ENCODE data around the gene LGR6.
"Not testable (repeated sequence)": the region's sequence is repeated elsewhere in the genome, so short reads cannot be mapped to it uniquely, and the experiment has no call there.

Gene LGR6, protein sequence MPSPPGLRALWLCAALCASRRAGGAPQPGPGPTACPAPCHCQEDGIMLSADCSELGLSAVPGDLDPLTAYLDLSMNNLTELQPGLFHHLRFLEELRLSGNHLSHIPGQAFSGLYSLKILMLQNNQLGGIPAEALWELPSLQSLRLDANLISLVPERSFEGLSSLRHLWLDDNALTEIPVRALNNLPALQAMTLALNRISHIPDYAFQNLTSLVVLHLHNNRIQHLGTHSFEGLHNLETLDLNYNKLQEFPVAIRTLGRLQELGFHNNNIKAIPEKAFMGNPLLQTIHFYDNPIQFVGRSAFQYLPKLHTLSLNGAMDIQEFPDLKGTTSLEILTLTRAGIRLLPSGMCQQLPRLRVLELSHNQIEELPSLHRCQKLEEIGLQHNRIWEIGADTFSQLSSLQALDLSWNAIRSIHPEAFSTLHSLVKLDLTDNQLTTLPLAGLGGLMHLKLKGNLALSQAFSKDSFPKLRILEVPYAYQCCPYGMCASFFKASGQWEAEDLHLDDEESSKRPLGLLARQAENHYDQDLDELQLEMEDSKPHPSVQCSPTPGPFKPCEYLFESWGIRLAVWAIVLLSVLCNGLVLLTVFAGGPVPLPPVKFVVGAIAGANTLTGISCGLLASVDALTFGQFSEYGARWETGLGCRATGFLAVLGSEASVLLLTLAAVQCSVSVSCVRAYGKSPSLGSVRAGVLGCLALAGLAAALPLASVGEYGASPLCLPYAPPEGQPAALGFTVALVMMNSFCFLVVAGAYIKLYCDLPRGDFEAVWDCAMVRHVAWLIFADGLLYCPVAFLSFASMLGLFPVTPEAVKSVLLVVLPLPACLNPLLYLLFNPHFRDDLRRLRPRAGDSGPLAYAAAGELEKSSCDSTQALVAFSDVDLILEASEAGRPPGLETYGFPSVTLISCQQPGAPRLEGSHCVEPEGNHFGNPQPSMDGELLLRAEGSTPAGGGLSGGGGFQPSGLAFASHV

DNA sequence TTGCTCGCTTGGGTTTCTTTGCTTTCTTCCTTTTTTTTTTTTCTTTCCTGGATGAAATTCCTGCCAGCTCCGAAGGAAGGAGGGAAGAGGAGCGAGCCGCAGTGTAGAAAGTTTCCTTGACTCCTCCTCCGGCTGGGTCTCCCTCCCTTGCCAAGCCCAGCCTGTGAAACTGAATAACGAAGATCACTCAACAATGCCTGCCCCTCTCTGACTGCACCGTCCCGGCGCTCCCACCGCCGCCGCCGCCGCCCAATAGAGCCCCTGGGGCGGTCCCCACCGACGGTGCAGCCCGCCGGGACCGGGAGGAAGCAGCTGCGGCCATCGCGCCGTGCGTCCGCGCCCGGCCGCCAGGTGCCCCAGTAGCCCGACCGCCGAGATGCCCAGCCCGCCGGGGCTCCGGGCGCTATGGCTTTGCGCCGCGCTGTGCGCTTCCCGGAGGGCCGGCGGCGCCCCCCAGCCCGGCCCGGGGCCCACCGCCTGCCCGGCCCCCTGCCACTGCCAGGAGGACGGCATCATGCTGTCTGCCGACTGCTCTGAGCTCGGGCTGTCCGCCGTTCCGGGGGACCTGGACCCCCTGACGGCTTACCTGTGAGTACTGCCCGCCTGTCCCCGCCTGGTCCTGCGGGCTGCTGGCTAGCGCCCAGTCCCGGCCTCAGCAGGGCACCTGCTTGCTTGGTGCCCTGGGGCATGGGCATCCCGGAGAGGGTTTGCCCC is at the start of gene LGR6:
Gene LGR6, plus strand, starts transcription at position 186 of the 714 bp plus-strand sequence. Its CDS starts 191 bp downstream, at position 377.
- DNase-seq: no peak

DNA sequence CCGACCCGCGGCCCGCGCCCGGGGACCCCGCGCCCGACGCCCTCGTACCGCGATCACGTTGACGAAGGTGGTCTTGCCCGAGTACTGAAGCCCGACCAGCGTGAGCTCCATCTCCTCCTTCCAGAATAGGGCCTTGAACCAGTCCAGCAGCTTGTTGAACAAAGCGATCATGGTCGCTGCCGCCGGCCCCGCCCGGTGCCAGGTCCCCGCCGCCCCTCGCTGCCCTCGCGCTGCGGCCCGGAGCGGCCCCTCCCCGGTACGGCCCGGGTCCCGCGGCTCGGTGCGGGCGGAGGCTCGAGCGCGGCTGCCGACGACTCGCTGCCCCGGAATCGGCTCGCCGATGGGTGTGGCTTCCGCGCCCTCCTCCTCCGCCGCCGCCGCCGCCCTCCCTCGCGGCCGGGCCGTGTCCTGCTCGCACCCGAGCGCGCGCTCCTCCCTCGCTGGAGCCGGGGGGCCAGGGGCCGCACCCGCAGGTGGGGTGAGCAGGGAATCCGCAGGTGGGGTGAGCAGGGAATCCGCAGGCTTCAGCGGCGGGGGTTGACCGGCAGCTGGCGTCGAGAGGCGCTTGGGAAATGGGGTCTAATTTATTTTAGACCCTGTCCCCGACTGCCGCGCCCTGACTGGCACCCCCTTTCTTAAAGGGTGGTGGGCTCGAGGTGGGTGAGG is 49.1 kb upstream of the LGR6 start, which contains the start of gene ARL8A:
Gene ARL8A, minus strand, starts transcription at position 336 of the 666 bp plus-strand sequence. Its CDS starts 165 bp downstream, at position 171.
- DNase-seq: peak; percentile 67

DNA sequence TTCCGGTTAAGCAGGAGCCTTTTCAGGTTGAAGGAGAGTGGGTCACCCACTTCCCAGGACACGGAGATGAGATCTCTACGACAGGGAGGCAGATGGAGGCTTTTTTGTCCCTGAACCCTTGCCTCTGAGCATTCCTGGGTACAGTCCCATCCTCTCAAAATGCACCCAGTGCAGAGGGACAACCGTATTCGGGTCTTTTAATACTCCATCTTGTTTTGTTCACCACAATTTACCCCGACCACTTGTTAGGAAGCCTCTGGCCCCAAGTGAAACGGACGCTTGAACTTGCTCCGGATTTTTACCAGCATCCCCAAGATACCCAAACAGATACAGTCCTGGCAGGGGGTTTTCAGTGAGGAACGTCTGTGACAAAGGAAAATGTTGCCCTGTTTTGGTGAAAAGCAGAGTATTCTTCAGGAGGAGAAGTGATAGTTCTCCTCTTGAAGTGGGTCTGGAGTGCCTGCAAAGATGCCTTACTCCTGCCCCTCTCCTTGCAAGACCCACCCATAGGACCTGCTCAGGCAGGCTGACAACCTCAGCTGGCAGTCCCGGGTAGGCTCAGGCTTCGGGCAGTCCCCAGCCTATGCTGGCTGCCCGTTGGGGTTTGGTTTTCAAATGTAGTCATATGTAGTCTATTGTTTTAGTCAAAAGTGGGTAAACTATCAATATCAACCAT is 48.4 kb upstream of the LGR6 start:
- peak; percentile 24 for DNase-seq

DNA sequence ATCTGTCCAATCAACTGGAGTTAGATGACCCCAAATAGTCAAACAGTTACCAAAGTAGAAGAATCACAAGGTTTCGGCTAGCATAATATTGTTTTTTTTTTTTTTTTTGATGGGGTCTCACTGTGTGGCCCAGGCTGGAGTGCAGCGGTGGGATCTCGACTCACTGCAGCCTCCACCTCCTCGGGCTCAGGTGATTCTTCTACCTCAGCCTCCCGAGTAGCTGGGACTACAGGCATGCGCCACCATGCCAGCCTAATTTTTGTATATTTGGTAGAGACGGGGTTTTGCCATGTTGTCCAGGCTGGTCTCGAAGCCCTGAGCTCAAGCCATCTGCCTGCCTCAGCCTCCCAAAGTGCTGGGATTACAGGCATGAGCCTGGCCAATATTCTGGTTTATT is 47.9 kb upstream of the LGR6 start:
- DNase-seq: not testable (repeated sequence)

DNA sequence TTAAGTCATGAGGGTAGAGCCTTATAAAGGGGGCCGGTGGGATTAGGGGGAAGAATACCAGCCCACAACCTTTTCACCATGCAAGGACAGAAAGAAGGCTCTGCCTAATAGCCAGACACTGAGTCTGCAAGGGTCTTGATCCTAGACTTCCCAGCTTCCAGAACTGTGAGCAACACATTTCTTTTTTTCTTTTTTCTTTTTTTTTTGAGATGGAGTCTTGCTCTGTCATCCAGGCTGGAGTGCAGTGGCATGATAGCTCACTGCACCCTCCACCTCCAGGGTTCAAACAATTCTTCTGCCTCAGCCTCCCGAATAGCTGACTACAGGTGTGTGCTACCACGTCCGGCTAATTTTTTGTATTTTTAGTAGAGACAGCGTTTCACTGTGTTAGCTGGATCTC is 47.3 kb upstream of the LGR6 start:
- no peak for DNase-seq

DNA sequence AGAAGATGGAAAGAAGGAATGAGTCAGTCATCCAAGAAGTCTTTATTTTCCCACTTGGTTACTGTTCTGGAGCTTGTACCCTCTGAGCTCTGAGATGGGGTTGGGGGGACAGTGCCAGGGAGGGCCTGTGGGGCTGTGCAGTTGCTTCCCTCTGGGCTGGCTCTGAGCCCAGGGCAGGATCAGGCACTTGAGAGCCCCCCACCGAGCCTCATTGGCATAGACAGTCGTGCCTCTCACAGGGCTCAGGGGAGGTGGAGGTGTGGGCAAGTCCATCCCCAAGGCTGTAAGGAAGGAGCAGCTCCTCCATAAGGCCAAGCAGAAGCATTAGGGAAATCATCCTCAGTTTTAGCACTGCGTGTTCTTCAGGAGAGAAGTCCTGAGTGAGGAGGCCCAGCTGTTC is 46.6 kb upstream of the LGR6 start:
- no peak for DNase-seq

DNA sequence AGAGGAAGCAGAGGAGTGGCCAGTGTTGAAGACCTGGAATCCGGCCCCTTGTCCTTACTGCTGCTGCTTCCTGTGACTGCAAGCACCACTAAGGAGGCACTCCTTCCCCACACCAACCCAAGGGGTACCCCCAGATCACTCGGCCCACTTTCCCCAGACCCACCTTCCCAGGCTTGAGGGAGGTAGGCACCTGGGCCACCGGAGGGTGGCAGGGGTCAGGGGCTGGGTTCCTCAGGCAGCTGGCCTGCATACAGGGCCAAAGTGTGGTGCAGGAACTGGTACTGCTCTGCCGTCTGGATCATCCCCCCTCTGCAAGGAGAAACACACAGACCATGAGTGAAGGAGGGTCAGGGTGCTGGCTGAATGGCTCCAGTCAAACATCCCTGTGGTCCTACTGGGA is 45.2 kb upstream of the LGR6 start:
- no peak for DNase-seq

DNA sequence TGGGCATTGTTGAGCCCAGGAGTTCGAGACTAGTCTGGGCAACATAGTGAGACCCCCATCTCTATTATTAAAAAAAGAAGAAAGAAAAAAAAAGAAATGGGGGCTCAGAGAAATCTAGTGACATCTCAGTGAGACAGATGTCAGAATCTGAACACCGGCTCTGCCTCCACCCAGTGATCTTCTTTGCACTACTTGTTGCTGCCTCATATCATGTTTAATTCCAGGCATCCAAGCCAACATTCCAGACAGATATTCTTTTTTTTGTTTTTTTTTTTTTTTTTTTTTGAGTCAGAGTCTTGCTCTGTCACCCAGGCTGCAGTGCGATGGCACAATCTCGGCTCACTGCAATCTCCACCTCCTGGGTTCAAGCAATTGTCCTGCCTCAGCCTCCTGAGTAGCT is 44.0 kb upstream of the LGR6 start:
- no peak for DNase-seq

DNA sequence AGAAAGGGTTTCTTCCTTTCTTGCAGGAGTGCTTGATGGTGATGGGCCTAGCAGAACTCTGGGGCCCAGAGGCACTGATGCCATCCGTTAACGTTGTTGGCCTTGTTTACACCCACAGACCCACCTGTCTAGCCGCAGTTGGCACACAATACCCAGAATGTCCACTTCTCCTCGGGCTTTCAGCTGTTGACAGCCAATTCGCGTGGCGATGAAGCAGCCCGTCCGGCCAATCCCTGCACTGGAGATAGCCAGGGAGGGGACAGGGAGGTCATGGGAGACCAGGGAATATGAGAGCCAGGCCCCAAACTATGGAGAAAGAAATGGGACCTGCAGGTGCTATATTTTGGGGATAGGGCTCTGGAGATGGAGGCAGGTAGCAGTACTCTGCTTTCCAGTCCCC is 43.4 kb upstream of the LGR6 start:
- DNase-seq: no peak

DNA sequence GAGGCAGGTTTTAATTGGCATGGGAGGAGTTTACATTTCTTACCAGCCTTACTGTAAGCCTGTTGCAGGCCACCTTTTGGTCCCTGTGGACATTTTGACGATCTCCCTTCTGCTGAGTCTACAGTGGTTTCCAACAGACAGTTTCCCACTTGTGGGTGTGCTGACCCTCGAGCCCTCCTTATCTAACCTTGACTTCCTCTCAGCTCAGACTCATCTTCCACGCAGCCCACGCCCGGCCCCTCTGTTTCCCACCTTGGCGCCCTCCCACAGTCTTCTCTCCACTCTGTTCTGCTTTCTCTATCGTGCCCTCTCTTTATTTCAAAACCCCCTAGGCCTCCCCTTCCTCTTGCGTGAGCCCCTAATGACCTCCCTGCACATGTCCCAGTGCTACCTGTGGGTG is 43.0 kb upstream of the LGR6 start:
- DNase-seq: no peak

DNA sequence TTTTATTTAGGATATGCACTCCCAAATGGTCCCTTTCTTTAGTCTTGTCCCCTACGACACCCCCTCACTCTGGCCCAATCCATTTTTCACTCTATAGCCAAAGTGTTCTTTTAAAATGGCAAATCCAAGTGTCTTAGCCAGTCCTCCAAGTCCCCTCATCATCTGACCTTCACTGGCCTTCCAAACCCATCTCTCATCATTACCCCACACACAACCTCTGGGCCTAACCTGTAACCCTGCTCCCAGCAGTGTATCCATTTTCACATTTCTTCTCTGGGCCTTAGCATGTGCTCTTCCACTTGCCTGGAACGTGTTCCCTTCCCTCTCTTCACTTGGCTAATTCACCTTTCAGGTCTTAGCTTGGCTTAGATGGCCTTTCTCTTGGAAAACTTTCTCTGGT is 42.6 kb upstream of the LGR6 start:
- DNase-seq: no peak

DNA sequence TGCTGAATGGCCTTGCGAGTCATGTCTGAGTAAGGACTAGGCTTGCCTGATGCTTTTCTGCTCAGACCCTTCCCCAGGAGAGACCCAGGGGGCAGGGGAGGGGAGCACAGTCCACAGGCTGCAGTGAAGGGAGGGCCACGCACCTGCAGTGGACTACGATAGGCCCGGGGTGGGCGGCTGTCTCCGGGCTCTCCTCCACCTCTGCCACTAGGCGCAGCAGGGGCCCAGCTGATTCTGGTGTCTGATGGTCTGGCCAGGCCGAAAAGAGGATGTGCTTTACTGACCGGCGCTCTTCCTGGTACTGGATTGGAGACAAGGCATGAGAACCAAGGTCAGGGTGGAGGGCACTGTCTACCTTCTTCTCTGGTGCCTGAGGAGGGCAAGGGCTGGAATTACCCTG is 41.2 kb upstream of the LGR6 start:
- no peak for DNase-seq

DNA sequence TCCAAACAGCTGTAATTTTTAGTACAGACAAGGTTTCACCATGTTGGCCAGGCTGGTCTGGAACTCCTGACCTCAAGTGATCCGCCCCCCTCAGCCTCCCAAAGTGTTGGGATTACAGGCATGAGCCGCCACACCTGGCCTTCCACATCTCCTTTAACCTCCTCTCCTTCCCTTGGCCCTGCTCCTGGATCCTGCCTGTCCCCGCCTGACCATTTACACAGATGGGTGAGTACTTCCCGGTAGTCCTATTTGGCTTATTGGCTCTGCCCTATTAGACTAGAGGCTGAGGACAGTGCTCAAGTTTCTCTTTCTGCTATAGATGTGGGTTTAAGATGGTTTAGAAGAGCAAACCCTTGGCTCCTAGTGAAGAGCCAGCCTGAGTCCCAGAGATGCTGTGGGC is 40.3 kb upstream of the LGR6 start:
- no peak for DNase-seq

DNA sequence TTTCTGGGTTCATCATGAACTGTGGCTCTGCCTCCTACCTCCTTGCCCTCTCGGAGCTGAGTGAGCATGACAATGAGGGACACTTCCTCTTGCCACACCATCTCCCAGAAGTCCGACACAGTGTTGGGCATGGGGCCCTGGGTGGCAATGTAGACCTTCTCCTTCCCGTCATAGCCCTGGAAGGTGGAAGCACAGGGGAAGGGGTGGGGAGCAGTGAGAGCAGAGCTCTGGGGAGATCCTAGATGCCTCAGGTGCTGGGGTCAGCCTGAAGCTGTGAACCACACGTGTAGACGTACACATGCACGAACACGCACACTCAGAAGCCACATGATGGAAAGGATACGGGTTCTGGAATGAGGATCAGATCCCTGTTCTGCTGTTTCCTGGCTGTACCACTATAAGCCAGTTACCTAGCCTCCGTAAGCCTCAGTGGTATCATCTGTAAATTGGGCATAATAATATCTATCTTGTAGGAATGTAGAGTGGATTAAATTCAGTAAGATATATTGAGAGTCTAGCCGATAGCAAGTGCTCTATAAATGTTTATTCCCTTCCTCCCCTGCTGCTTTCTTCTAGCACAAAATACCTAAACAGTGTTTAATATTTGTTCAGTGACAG is 39.3 kb upstream of the LGR6 start:
- DNase-seq: no peak

DNA sequence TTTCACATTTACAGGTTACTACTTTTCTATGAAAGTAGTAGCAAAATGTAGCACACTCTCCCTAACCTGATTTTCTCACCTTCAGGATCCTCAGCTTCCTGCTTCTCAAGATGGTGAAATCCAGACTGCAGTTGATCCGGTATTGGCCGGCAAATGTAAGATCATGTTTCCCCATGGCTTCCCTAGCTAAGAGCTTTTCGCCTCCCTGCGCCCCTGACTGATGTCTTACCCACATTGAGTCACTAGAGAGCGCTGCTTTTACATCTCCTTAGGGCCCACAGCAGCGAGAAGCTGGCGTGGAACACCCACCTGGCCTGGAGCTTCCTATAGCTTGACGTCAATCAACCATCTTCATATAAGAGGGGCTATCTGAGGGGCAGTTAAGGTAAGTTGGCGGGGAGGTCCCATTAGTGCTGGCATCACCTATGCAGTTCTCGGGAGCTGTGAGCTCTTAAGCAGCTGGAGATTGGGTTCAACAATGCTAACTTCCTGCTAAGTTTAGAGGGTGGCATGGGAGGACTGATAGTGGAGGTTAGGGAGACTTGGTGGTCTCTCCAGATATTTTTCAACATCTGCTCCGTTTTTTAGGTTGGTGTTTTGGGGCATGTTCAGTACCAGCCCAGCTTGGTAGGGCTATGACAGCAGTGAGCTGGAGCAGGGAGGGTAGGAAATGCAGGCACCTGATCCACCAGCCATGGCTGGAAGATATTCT is 38.7 kb upstream of the LGR6 start:
- peak; percentile 58 for DNase-seq

DNA sequence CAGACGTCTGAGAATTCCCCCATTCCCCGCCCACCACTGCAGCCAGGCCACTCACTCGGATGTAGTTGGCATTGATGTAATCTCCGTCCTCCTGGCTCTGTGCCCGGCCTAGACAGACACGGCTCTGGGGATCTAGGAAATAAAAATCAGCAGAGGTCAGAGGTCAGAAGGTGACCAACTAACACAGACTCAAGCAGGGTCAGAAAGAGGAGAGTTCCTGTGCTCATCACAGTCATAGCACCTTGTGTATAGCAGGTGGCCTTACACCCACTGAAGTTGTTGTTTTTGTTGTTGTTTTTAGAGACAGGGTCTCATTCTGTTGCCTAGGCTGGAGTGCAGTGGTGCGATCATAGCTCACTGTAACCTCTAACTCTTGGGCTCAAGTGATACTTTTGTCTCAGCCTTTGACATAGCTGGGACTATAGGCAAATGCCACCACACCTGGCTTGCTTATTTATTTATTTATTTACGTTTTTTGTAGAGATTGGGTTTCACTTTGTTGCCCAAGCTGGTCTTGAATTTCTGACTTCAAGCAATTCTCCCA is 38.0 kb upstream of the LGR6 start:
- DNase-seq: no peak

DNA sequence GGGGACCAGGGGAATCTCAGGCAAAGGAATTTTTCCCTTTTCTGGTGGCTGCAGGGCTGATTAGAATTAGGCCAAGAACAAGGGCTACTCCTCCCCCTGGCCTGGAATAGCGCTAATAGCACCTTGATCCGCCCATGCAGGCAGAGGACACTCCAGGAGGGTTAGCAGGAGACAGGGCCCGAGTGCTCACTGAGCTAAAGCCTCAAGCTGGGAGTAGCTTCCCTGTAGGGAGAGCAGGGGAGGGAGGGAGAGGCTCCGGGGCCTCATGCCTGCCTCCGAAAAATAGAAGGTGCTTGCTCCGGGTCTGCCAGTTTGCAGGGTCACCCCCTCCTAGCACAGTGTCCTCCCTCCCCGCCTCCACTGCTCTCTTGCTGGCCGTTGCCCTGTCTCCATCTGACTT is 37.0 kb upstream of the LGR6 start:
- no peak for DNase-seq

DNA sequence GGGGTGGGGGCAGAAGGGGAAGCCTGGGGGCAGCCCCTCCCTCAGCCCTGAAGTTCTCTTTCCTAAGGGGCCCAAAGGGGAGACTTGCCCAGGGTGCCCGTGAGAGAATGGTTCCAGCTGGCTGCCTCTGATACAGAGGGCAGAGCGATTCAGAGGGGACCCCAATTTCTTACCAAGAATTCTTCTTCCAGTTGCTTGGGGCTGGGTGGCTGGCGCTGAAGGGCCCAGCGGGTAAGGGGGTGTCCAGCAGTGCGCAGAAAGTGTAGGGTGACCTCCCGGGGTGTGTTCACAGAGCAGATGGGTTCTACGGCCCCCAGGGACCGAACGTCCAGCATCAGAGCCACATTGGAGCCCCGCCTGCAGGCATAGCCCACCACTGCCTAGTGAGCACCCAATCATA is 35.7 kb upstream of the LGR6 start:
- DNase-seq: no peak

DNA sequence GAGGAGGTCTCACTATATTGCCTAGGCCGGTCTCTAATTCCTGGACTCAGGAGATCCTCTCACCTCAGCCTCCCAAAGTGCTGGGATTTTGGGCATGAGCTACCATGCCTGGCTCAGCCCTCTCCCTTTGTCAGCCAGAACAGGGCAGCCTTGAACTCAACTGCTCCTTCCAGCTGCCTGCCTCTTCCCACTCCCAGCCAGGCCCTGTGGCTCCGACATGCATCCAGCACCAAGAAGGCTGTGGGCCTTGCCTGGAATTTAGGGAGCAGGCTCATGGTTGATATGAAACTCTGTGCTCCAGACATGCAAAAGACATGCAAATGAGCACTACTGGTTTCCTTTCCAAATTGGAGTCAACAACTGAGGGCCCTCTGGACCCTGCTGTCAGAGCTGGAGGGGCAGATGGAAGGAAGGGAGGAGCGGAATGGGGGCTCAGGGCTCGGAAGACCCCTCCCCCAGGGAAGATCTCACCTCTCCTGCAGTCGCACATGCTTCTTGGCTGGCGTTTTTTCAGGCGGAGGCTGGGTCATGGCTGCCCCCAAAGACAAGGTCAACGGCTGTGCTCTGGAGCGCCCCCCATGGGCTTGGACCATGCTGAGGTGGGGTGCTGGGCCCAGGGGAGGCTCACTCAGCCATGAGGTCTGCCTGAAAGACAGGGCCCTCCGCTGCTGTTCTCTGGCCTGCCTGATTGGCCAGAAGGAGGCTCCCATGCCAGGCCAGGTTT is 34.6 kb upstream of the LGR6 start:
- no peak for DNase-seq
